ENCODE data around the gene DTNBP1.
"Not testable (repeated sequence)": the region's sequence is repeated elsewhere in the genome, so short reads cannot be mapped to it uniquely, and the experiment has no call there.

The DTNBP1 gene

DNA sequence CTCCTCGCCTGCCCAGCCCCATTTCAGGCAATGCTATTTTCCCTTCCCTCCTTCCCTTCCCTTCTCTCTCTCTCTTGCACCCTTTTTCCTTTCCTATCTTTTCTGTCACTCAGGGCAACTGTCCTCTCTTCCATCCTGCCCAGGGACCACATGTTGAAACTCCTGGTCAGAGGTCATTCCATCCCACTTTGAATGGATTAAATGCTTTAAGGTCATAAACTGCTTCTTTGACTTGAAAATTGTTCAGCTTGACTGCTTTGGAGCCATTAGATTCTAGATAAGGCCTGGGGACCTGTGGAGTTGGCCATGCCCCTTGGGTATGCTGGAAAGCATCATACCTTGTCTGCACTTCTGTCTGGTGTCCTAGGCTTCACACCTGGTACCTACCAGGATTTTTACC lies 106.1 kb downstream of the DTNBP1 start:
- DNase-seq (ENCODE audit: low read depth) = no peak

- DNase-seq (ENCODE audit: low read depth) = no peak
Measured at GRCh38 chr6:15555101-15556038, 107.5 kb downstream of the DTNBP1 start.

DNA sequence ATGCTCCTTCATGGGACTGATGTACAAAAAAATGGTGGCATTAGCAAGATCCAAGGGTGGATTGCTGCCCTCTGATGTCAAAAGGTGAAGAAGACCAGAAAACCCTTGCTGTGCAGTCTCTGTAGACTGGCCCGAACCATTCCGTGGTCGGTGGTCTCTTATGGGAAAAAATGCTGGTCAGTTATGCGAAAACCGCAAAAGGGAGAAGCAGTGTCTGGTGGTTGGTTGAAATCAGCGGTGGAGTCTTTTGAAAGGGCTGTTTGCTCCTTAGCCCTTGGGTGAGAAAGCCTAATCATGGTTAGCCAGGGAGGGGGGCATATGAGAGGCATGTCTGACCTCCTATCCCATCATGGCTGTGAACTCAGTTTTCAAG lies 108.1 kb downstream of the DTNBP1 start:
- DNase-seq (ENCODE audit: low read depth) = no peak

DNA sequence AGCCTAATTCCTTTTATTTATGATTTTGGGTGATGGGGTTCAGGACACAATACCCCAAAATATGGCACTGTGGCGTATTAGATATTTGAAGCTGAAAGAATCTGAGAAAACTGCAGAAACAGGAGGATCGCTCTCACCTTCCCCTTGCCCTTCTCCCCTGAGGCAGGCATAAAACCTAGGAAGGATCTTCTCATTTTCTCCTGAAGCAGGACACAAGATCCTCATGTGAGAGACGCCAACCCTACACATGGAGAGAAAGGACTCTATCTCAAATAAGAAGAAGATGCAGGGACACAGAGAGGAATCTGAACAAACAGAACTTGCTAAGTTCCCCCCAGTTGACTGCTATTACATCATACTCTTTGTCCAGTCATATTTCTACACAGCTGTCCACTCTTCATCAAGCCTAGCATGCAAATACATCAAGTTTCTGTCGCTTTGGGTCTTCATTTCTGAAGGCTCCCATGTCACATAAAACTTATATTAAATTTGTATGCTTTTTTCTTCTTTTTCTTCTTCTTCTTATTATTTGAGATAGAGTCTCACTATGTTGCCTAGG lies 109.0 kb downstream of the DTNBP1 start:
- DNase-seq (ENCODE audit: low read depth) = no peak

GRCh38 chr6:15553031-15553430 lies 109.8 kb downstream of the DTNBP1 start:
- no peak for DNase-seq (ENCODE audit: low read depth)

DNA sequence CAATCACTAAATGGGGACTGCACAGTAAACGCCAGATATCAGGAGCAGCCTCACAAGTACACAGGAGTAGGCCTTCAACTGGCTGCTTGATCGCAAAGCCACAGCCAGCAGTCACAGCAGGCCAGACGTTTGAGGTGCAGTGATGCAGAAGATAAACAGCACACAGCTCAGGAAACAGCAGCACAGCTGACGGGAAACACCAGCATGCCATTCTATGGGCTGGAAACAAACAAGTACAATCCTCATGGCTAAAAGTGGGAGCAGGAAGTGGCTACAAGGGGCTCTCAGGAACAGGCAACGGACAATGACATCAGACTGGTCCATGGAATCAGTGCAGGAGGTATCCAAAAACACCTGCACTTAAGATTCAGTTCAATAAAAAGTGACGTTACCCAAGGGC lies 111.0 kb downstream of the DTNBP1 start:
- DNase-seq (ENCODE audit: low read depth) = no peak

DNA sequence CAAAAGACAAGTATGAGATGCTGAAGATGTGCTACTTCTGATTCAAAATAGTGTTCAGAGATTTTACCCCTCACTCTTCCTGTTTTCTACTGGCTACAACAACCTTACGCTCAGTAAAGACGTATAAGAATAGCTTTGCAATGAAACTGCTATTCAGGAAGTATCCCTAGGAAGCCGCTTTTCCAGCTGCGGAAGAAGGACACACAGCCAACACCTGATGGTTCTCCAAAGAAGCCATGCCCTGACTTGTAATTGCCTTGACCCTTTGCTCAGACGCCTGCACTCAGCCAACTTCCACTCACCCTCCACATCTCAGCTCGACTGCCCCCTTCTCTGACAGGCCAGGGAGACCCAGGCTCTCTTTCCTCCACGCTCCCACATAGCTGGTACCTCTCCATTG lies 111.6 kb downstream of the DTNBP1 start:
- no peak for DNase-seq (ENCODE audit: low read depth)

DNA sequence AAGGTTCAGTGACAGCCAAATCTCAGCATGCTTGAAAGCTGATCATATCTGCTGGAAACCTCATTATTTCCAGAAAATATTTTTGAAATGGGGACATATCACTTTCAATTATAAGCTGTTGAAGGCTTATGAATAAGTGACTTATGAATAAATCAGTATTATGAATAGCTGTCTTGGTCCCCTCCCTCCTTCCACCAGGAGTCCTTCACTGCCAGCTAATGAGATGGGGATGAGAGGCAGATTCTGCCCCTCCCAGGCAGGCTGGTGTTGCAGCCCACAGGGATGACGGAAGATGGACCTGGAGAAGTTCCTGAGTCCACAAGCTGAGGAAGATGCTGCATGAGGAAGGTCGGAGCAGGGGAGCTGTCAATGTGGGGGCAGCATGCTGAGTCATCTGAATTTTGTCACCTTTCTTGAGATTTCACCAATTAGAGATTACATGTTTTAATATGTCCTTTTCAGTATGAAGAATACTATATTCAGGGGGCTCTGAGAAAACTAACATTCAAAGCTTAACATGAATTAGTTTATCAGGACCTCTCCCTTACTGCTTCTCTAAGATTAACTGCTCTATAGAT lies 112.2 kb downstream of the DTNBP1 start:
- no peak for DNase-seq (ENCODE audit: low read depth)

DNA sequence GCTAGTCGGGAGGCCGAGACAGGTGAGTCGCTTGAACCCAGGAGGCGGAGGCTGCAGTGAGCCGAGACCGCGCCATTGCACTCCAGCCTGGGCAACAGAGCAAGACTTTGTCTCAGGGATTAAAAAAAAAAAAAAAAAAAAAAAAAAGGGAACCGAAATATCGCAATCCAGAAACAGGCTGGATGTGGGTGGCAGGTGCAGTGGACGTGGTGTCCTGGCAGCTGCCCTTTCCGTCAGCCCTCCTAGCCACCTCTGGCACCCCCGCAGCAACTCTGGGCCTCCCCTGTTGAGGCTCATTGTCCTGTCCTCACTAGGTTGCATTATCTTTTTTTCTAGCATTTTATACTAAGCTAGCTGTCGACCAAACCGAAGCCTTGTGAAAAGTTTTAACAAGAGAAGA lies 113.5 kb downstream of the DTNBP1 start:
- no peak for DNase-seq (ENCODE audit: low read depth)

- no peak for DNase-seq (ENCODE audit: low read depth)
Measured at GRCh38 chr6:15547400-15547799, 115.4 kb downstream of the DTNBP1 start.

GRCh38 chr6:15546591-15546990 lies 116.2 kb downstream of the DTNBP1 start:
- DNase-seq (ENCODE audit: low read depth) = no peak

GRCh38 chr6:15544321-15544900 lies 118.4 kb downstream of the DTNBP1 start:
- no peak for DNase-seq (ENCODE audit: low read depth)

- not testable (repeated sequence) for DNase-seq (ENCODE audit: low read depth)
Measured at GRCh38 chr6:15543332-15543917, 119.4 kb downstream of the DTNBP1 start.

DNA sequence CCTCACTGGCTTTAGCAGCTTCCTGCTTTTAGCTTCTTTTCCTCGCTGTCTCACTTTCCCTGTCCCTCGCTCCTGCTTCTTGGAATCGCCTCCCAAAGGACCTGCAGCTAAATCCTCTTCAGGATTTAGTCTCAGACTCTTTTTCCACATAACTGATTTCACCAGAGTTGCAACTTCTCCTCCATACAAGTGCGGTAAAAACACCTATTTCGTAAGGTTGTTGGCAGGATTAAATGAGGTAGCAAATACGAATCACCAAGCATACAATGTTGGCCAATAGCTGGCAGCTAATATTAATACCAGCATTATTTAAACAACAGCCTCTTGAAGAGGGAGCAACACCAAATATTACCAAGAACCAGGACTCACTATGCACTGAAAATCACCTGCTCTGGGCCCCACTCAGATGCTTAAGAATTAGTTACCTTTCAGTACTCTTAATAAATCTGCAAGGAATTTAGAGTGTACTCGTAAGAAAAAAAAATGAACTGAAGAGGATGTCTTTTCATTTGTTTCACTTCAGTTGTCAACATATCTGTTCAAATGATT lies 123.0 kb downstream of the DTNBP1 start:
- DNase-seq (ENCODE audit: low read depth) = no peak

DNA sequence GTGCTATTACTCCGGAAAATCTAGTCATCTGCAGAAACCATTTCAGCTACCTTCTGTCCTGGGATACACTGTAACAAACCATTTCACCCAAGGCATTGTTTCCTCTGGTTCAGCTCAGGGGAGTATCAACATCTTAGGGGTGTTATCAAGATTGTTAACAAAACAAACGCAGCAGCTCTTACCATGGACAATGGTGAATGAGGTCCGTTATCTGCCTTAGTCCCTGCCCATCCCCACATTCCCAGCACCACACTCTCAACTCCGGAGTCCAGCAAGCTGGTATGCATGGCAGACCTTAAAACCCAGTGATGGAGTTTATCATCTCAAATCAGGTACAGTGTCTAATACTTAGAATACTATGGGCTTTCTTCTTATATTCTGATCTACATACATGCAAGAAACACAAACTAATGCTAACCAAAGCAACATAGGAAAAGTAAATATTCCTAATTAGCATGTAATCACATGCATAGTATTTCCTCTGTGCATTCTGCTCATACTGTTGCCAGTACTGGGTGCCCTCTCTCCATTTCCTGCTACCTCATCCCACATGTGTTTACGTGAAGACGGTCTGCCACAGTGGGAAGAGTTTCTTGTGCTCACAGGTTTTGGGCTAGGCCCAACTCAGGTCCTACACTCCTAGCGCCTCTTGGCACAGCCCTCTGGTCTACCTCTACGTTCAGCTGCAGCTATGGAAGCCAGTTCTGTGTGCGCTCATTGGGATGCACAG lies 123.9 kb downstream of the DTNBP1 start:
- no peak for DNase-seq (ENCODE audit: low read depth)

- DNase-seq (ENCODE audit: low read depth) = no peak
Measured at GRCh38 chr6:15538106-15538505, 124.7 kb downstream of the DTNBP1 start.

- no peak for DNase-seq (ENCODE audit: low read depth)
Measured at GRCh38 chr6:15536198-15536955, 126.5 kb downstream of the DTNBP1 start.

DNA sequence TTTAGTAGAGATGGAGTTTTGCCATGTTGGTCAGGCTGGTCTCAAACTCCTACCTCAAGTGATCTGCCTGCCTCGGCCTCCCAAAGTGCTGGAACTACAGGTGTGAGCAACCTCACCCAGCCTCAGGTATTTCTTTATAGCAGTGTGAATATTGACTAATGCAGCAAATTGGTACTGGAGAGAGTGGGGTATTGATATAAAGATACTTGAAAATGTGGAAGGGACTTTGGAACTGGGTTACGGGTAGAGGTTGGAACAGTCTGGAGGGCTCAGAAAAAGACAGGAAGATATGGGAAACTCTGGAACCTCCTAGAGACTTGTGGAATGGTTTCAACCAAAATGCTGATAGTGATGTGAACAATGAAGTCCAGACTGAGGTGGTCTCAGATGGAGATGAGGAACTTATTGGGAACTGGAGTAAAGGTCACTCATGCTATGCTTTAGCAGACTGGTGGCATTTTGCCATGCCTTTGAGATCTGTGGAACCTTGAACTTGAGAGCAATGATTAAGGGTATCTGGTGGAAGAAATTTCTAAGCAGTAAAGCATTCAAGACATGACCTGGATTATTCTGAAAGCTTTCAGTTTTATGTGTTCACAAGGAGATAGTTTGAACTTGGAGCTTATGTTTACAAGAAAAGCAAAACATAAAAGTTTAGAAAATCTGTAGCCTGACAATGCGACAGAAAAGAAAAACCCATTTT lies 127.2 kb downstream of the DTNBP1 start:
- DNase-seq (ENCODE audit: low read depth) = no peak

DNA sequence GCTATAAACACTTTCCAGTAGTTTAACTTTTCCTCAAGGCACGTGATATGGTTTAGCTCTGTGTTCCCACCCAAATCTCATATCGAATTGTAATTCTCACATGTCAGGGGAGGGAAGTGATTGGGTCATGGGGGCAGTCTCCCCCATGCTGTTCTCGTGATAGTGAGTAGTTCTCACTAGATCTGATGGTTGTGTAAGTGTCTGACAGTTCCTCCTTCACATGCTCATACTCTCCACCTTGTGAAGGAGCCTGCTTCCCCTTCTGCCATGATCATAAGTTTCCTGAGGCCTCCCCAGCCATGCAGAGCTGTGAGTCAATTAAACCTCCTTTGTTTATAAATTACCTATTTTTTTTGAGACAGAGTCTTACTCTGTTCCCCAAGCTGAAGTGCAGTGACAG lies 127.9 kb downstream of the DTNBP1 start:
- no peak for DNase-seq (ENCODE audit: low read depth)

DNA sequence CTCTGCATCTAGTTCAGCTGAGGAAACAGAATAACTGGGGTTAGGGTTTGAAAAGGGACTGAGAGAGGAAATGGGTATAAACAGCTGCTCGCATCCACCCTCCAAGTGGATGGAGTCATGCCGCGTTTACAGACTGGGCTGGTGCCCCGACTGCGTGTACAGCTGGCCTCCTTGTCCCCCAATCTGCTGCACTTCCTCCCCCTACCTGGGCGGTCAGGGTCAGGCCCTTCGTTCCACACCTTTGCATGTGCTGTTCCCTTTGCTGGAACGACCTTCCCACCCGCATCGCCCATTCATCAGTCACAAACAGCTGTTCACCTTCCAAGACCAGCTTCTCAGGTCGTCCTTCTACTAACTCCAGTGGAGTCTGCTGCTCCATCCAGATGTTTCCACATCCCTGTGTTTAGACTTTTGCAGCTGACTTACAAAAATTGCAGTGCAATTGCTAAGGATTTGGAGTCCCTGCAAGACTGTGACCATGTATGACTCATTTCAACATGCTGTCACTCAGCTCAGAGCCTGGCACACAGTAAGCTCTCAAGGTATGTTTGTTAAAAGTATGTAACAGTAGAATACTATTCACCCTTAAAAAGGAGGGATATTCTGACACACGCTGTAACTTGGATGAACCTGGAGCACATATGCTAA lies 129.3 kb downstream of the DTNBP1 start:
- no peak for DNase-seq (ENCODE audit: low read depth)

All from stimulated activated CD8-positive, alpha-beta memory T cell treated with anti-CD3 and anti-CD28 coated beads, Interleukin-7, amount 100 ng/mL, for 24 hours (primary cell).